Right cardiac atrium (tissue), 5 donors: ENCODE data around the gene MLXIP. TPM values are rescaled to one million over a fixed set of nuclear protein-coding genes. Genes with fewer than 3 reads are reported as not detected.

ENCODE experiments used
- ATAC-seq, 2 donors: fragments of 200-7000 bp; cut with Tn5 transposase; one replicate each; pipeline versions ENCODE4 v1.8.0 to v1.9.1; 2020; ENCODE audit warnings: moderate library complexity in 2 of 2, mild to moderate bottlenecking in 1 of 2
- DNase-seq, 3 donors: peaks; one replicate each; pipeline ENCODE4 v3.0.0-alpha.2; 2020
- H3K27ac ChIP-seq: one replicate; pipeline ENCODE4 v1.5.1; 2013; ENCODE audit warnings: mild to moderate bottlenecking, low read length, control low read depth, moderate library complexity
- H3K27me3 ChIP-seq: one replicate; pipeline ENCODE4 v1.6.1; 2013; ENCODE audit not compliant: control insufficient read depth, insufficient read depth
- H3K4me1 ChIP-seq: one replicate; pipeline ENCODE4 v1.6.1; 2013; ENCODE audit warnings: low read length; ENCODE audit not compliant: control insufficient read depth, insufficient read depth
- H3K4me3 ChIP-seq: one replicate; pipeline ENCODE4 v1.5.1; 2013; ENCODE audit warnings: low read length, control low read depth
- H3K9me3 ChIP-seq: one replicate; pipeline ENCODE4 v1.6.1; 2013; ENCODE audit warnings: low read length; ENCODE audit not compliant: control insufficient read depth
- WGBS: extraction: QIAGEN DNeasy Blood & Tissue Kit; methylation state at CpG from one replicate; pipeline ENCODE4 v1.1.7; 2013; 5-methylcytosine and 5-hydroxymethylcytosine counted together
- intact Hi-C, 4 donors: fragments of 100-400 bp; cut with DNase I; formaldehyde crosslinking; loops; one replicate each; pipeline versions ENCODE4 v1.11.0 to v1.14.0; 2022 to 2023
- polyA plus RNA-seq: library from polyadenylated mRNA; stranded (reverse); fragments of 200-250 nt; gene quantifications from one replicate; pipeline ENCODE4 v1.2.3, GENCODE V29; 2013
- total RNA-seq, 4 donors: library from RNA; stranded (reverse); fragmentation: NEBNext Ultra II Directional; extraction: Animal tissue kit (Norgen Biotek cat#: 25700); gene quantifications; one replicate each; pipeline ENCODE4 v1.2.1, GENCODE V29; 2021
- donor health status: healthy with polysubstance abuse.
- donor health status: DM: no; HTN: yes; CAD: no.
- donor health status: DM: no; HTN: no; CAD: no.
- donor health status: DM: no; HTN: yes; CAD: no; lungs with severe emphysema.
- donor health status: DM: yes; HTN: yes; CAD: no.

The MLXIP gene
- total and polyA plus RNA-seq, 5 donors: 26.4 to 36.0 (median 33.7) TPM

GRCh38 chr12:122138616-122139015, 60.1 kb downstream of the MLXIP start:
- no peak overlapping the region for H3K4me3 ChIP-seq
- intact Hi-C loops: no loop called here

DNA sequence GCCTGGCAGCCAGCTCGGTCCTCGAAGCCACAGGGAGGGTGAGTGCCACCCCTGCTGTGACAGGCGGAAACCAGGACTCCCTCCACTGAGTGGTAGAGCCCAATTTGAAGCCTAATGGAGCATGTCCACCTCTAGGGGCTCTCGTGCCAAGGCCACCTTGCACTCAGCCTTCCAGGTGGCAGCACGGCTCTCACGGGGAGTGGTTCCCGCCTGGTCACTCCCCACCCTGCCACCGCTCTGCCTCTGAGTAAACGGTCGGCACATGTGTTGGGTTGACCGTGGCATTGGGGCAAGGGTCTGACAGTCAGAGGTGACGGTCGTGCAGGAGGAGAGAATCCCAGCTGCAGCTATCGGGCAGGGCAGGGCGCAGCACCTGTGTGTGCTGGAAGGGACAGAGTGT, 60.7 kb downstream of the MLXIP start:
- 93% methylated on average over 15 of the region's 15 CpGs for WGBS
- H3K9me3 ChIP-seq: no peaks in the 10 kb centered on the region
- intact Hi-C loops: no loop called here
- ATAC-seq: no peak
- no peaks in the 10 kb centered on the region for H3K4me1 ChIP-seq
- no peak for DNase-seq
- H3K27ac ChIP-seq: no peak overlapping the region
- H3K27me3 ChIP-seq: no peaks in the 10 kb centered on the region
- no peak overlapping the region for H3K4me3 ChIP-seq

More at GRCh38 chr12:122138616-122139015, 60.1 kb downstream of the MLXIP start:
- ATAC-seq: no peak
- Histone ChIP-seq H3K27me3 (no peaks in the 10 kb centered on the region), H3K9me3 (no peaks in the 10 kb centered on the region), H3K4me1 (no peaks in the 10 kb centered on the region), H3K27ac (no peak overlapping the region)
- no peak for DNase-seq
- WGBS: 86% methylated on average over 11 of the region's 11 CpGs

- no peaks in the 10 kb centered on the region for H3K4me1 ChIP-seq
These were observed 61.4 kb downstream of the MLXIP start for GRCh38 chr12:122139941-122140340.

GRCh38 chr12:122140467-122141257, 62.1 kb downstream of the MLXIP start:
- no peak for ATAC-seq
- no peaks in the 10 kb centered on the region for H3K9me3 ChIP-seq
- intact Hi-C loops: no loop called here
- WGBS: 95% methylated on average over 19 of the region's 19 CpGs
- no peak overlapping the region for H3K4me3 ChIP-seq
- H3K27me3 ChIP-seq: no peaks in the 10 kb centered on the region
- H3K27ac ChIP-seq: no peak overlapping the region
- H3K4me1 ChIP-seq: no peaks in the 10 kb centered on the region
- DNase-seq: no peak

More at GRCh38 chr12:122139941-122140340, 61.4 kb downstream of the MLXIP start:
- no peaks in the 10 kb centered on the region for H3K9me3 ChIP-seq
- intact Hi-C loops: no loop called here
- DNase-seq: no peak
- H3K4me3 ChIP-seq: no peak overlapping the region
- 82% methylated on average over 8 of the region's 8 CpGs for WGBS
- no peaks in the 10 kb centered on the region for H3K27me3 ChIP-seq
- H3K27ac ChIP-seq: no peak overlapping the region
- no peak for ATAC-seq

- no peak overlapping the region for H3K27ac ChIP-seq
- H3K4me3 ChIP-seq: no peak overlapping the region
- H3K27me3 ChIP-seq: no peaks in the 10 kb centered on the region
- intact Hi-C loops: no loop called here
- ATAC-seq (no peak), DNase-seq (peak in 1 of 3 donors; percentile 70)
- H3K4me1 ChIP-seq: no peaks in the 10 kb centered on the region
- 81% methylated on average over 21 of the region's 21 CpGs for WGBS
- H3K9me3 ChIP-seq: no peaks in the 10 kb centered on the region
These were observed 63.6 kb downstream of the MLXIP start for GRCh38 chr12:122141911-122142725.

GRCh38 chr12:122142857-122143256, 64.3 kb downstream of the MLXIP start:
- H3K27ac ChIP-seq: no peak overlapping the region
- no peaks in the 10 kb centered on the region for H3K9me3 ChIP-seq
- H3K4me1 ChIP-seq: no peaks in the 10 kb centered on the region
- DNase-seq (no peak), ATAC-seq (no peak)
- intact Hi-C loops: no loop called here
- H3K27me3 ChIP-seq: no peaks in the 10 kb centered on the region
- H3K4me3 ChIP-seq: no peak overlapping the region
- 48% methylated on average over 6 of the region's 6 CpGs for WGBS

DNA sequence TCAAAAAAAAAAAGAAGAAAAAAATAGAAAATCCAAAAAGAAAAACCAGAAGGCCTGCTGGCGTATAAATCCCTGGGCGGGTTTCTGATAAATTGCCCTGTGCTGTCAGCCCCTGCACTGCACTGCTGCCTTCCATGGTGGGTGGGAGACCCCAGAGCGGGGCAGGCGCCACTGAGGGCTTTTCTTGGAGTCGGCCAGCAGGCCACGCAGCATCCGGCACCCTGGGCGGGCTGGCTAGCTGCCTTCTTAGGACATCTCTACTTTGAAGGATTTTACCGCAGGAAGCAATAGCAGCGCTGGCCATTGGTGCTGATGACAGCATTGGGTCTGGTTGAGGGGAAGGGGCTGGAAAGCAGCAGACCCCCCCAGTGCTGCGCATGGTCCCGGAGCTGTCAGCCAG, 66.3 kb downstream of the MLXIP start:
- no peaks in the 10 kb centered on the region for H3K27me3 ChIP-seq
- 95% methylated on average over 12 of the region's 12 CpGs for WGBS
- H3K4me1 ChIP-seq: no peaks in the 10 kb centered on the region
- DNase-seq: no peak
- no peaks in the 10 kb centered on the region for H3K9me3 ChIP-seq
- no peak overlapping the region for H3K4me3 ChIP-seq
- no peak overlapping the region for H3K27ac ChIP-seq
- no peak for ATAC-seq
- intact Hi-C loops: no loop called here

GRCh38 chr12:122145505-122146330, 67.2 kb downstream of the MLXIP start:
- Histone ChIP-seq H3K27me3 (no peaks in the 10 kb centered on the region), H3K4me1 (no peaks in the 10 kb centered on the region), H3K9me3 (no peaks in the 10 kb centered on the region), H3K4me3 (no peak overlapping the region), H3K27ac (no peak overlapping the region)
- ATAC-seq (no peak), DNase-seq (peak in 1 of 3 donors; percentile 33)
- 91% methylated on average over 23 of the region's 23 CpGs for WGBS
- intact Hi-C loops: no loop called here

- WGBS: 84% methylated on average over 21 of the region's 21 CpGs
- no peak for DNase-seq
- no peaks in the 10 kb centered on the region for H3K27me3 ChIP-seq
- no peak overlapping the region for H3K27ac ChIP-seq
- intact Hi-C loops: no loop called here
- H3K4me1 ChIP-seq: no peaks in the 10 kb centered on the region
- ATAC-seq: peak in 1 of 2 donors; percentile 8
- H3K4me3 ChIP-seq: no peak overlapping the region
- no peaks in the 10 kb centered on the region for H3K9me3 ChIP-seq
These were observed 69.1 kb downstream of the MLXIP start for GRCh38 chr12:122147514-122148290.

GRCh38 chr12:122148657-122149056, 70.1 kb downstream of the MLXIP start:
- intact Hi-C loops: no loop called here
- ATAC-seq: peak in 1 of 2 donors; percentile 34
- H3K27ac ChIP-seq: no peak overlapping the region
- H3K4me3 ChIP-seq: no peak overlapping the region
- 38% methylated on average over 6 of the region's 6 CpGs for WGBS
- no peaks in the 10 kb centered on the region for H3K27me3 ChIP-seq
- no peak for DNase-seq
- no peaks in the 10 kb centered on the region for H3K9me3 ChIP-seq
- no peaks in the 10 kb centered on the region for H3K4me1 ChIP-seq
